K562 (cell line): ENCODE results near the gene PTGR1. TPM values are rescaled to one million over a fixed set of nuclear protein-coding genes. Genes with fewer than 3 reads are reported as not detected.
A peak's percentile ranks its signal among the peaks of the same experiment; 100 is the strongest.

ENCODE experiments used
- ATAC-seq: fragments of 200-7000 bp; cut with Tn5 transposase; 3 replicates; pipeline ENCODE4 v1.9.1; 2020; ENCODE audit warnings: moderate library complexity
- BruUV-seq: library from RNA; stranded (reverse); fragments of 400-500 nt; replicated peaks from 2 replicates; lab custom pipeline; 2021; lab: Mats Ljungman, UMichigan
- CTCF ChIA-PET: fragments of 300-600 bp; formaldehyde crosslinking; extraction: SDS; loops from one replicate; lab custom pipeline; 2021; ENCODE audit warnings: low intra/inter-chr PET ratio; lab: Yijun Ruan, JAX
- POLR2A ChIA-PET: fragments of 300-600, 350-650 bp; sonication (Branson Sonifier 250); formaldehyde crosslinking; extraction: SDS; loops from one replicate; lab custom pipeline; 2021; ENCODE audit warnings: antibody characterized with exemption, inconsistent platforms; lab: Yijun Ruan, JAX
- DNase-seq, 4 experiments: peaks; one replicate each; pipeline versions ENCODE4 v3.0.0 to v3.0.0-alpha.2; 2011 to 2018; ENCODE audit warnings: low spot score in 3 of 4, mixed read lengths in 3 of 4; ENCODE audit errors: extremely low read depth in 1 of 4
- FAIRE-seq: peaks from 2 replicates; lab custom pipeline; 2011; peaks lifted over from hg19 to GRCh38; lab: Jason Lieb, UNC
- H2AFZ ChIP-seq: 2 replicates; pipeline ENCODE4 v1.6.0; 2011; ENCODE audit warnings: low read depth, low read length, control low read depth, inconsistent platforms
- H3K27ac ChIP-seq: fragments of 200-600 bp; 3 replicates; pipeline ENCODE4 v1.8.0; 2011; ENCODE audit warnings: low read depth, mild to moderate bottlenecking, control low read depth, inconsistent platforms, low read length, moderate library complexity, mixed read lengths; ENCODE audit errors: extremely low read depth
- H3K27me3 ChIP-seq, 2 experiments: fragments of 300-600 bp in 1 of 2; 2 replicates in 1 of 2; 3 replicates in 1 of 2; pipeline versions ENCODE4 v1.6.0 to v1.8.0; 2011; ENCODE audit warnings: inconsistent platforms in 2 of 2, low read length in 2 of 2, mild to moderate bottlenecking in 1 of 2, mixed read lengths in 1 of 2, moderate library complexity in 1 of 2; ENCODE audit not compliant: control insufficient read depth in 2 of 2, insufficient read depth in 2 of 2
- H3K36me3 ChIP-seq: fragments of 300-600 bp; 3 replicates; pipeline ENCODE4 v1.8.0; 2011; ENCODE audit warnings: mild to moderate bottlenecking, low read length, inconsistent platforms; ENCODE audit not compliant: control insufficient read depth, insufficient read depth
- H3K4me1 ChIP-seq, 2 experiments: fragments of 200-600 bp in 1 of 2; replicated peaks in 1 of 2; 2 replicates in 1 of 2; 3 replicates in 1 of 2; pipeline versions ENCODE4 v1.5.1 to v1.8.0; 2011; ENCODE audit warnings: inconsistent platforms in 2 of 2, low read length in 2 of 2, mild to moderate bottlenecking in 1 of 2, mixed read lengths in 1 of 2, moderate library complexity in 1 of 2; ENCODE audit not compliant: control insufficient read depth in 2 of 2, insufficient read depth in 2 of 2
- H3K4me2 ChIP-seq: 2 replicates; pipeline ENCODE4 v1.6.1; 2011; ENCODE audit warnings: low read length, control low read depth, inconsistent platforms, mixed read lengths; ENCODE audit not compliant: insufficient read depth
- H3K4me3 ChIP-seq: fragments of 200-600 bp; sonication (generic), shearing (Covaris generic); 2 replicates; pipeline ENCODE4 v1.5.1; 2016; ENCODE audit warnings: control low read depth, inconsistent platforms
- H3K79me2 ChIP-seq: fragments of 200-600 bp; 3 replicates; pipeline ENCODE4 v1.8.0; 2011; ENCODE audit warnings: low read length, inconsistent platforms; ENCODE audit not compliant: control insufficient read depth, insufficient read depth
- H3K9ac ChIP-seq, 2 experiments: 2 replicates each; pipeline versions ENCODE4 v1.6.0 to v1.6.1; 2011; ENCODE audit warnings: low read depth in 2 of 2, low read length in 2 of 2, control low read depth in 1 of 2, inconsistent platforms in 1 of 2, mild to moderate bottlenecking in 1 of 2, mixed read lengths in 1 of 2; ENCODE audit not compliant: insufficient read depth in 1 of 2
- H3K9me1 ChIP-seq: one replicate; pipeline ENCODE4 v1.6.0; 2011; ENCODE audit warnings: inconsistent platforms, mild to moderate bottlenecking, low read length, moderate library complexity; ENCODE audit not compliant: control insufficient read depth, insufficient read depth
- H3K9me3 ChIP-seq: replicated peaks from 2 replicates; pipeline ENCODE4 v1.5.1; 2011; ENCODE audit warnings: low read depth, low read length, inconsistent platforms; ENCODE audit not compliant: control insufficient read depth, insufficient read depth
- H4K20me1 ChIP-seq: replicated peaks from 2 replicates; pipeline ENCODE4 v1.6.1; 2011; ENCODE audit warnings: low read length, inconsistent platforms, mixed read lengths; ENCODE audit not compliant: control insufficient read depth, insufficient read depth
- AFF1 ChIP-seq, 2 experiments: fragments of 450-650 bp; IDR thresholded peaks; 2 replicates each; pipeline ENCODE4 v1.6.1; 2018; ENCODE audit warnings: mild to moderate bottlenecking in 2 of 2, low read depth in 1 of 2; ENCODE audit not compliant: partially characterized antibody in 2 of 2
- CBX5 ChIP-seq: IDR thresholded peaks from 2 replicates; pipeline ENCODE4 v1.6.1; 2014; ENCODE audit warnings: low read depth, borderline replicate concordance
- NFXL1 ChIP-seq: fragments of 450-650 bp; formaldehyde crosslinking; IDR thresholded peaks from 2 replicates; pipeline ENCODE4 v1.4.0; 2021; ENCODE audit warnings: mild to moderate bottlenecking
- OTX1 ChIP-seq: fragments of 450-650 bp; formaldehyde crosslinking; IDR thresholded peaks from 2 replicates; pipeline ENCODE4 v1.4.0; 2022; ENCODE audit warnings: mild to moderate bottlenecking
- RBM17 ChIP-seq: fragments of 200-400 bp; formaldehyde crosslinking; IDR thresholded peaks from 2 replicates; pipeline ENCODE4 v1.6.1; 2017; ENCODE audit warnings: low read depth, mild to moderate bottlenecking, low read length, borderline replicate concordance
- ZNF174 ChIP-seq: fragments of 250-450 bp; sonication (Bioruptor Pico); IDR thresholded peaks from 2 replicates; pipeline ENCODE4 v1.4.0; 2020; ENCODE audit warnings: mild to moderate bottlenecking
- ZNF184 ChIP-seq: sonication (generic); formaldehyde crosslinking; IDR thresholded peaks from 2 replicates; pipeline ENCODE4 v1.5.0; 2020; ENCODE audit warnings: missing genetic modification reagents
- ZNF239 ChIP-seq: fragments of 250-450 bp; sonication (Bioruptor Pico); IDR thresholded peaks from 2 replicates; pipeline ENCODE4 v1.4.0; 2020; ENCODE audit warnings: mild to moderate bottlenecking
- ZNF561 ChIP-seq: fragments of 450-650 bp; formaldehyde crosslinking; conservative IDR thresholded peaks from 2 replicates; pipeline ENCODE4 v1.4.0; 2020; ENCODE audit warnings: mild to moderate bottlenecking, moderate library complexity
- WGBS: fragments of 100-300 bp; shearing (Covaris generic); methylation state at CpG from one replicate; pipeline ENCODE4 v1.1.6; 2016; ENCODE audit warnings: low coverage, mixed read lengths; ENCODE audit not compliant: insufficient coverage; ENCODE audit errors: missing lambda C conversion rate; 5-methylcytosine and 5-hydroxymethylcytosine counted together
- in situ Hi-C: fragments of 300-500 bp; cut with MboI; formaldehyde crosslinking; loops from 4 replicates; pipeline ENCODE4 v1.15.0; 2018; ENCODE audit warnings: inconsistent platforms, mixed read lengths
- intact Hi-C: fragments of 100-400 bp; cut with micrococcal nuclease; formaldehyde crosslinking; loops from 2 replicates; pipeline ENCODE4 v1.14.2; 2022
- polyA plus RNA-seq, 8 experiments: library from polyadenylated mRNA; depleted of rRNA in 4 of 8; stranded (reverse) in 5 of 8; unstranded in 3 of 8; fragments of >200 nt; fragmentation: Nextera tagmentation in 2 of 8; fragmentation: Illumina TruSeq in 1 of 8; extraction: Ambion mirVana in 2 of 8; extraction: Trizol in 1 of 8; gene quantifications; 2 replicates each; pipeline versions ENCODE4 v1.2.1 to v1.2.3, GENCODE V29; 2011 to 2014; ENCODE audit warnings: inconsistent platforms in 1 of 8, missing spikeins in 1 of 8
- total RNA-seq, 7 experiments: library from RNA; depleted of rRNA in 6 of 7; stranded (reverse); fragments of >200 nt in 6 of 7; fragmentation: Illumina TruSeq in 2 of 7; extraction: Trizol in 2 of 7; gene quantifications; 2 replicates each; pipeline versions ENCODE4 v1.2.1 to v1.2.3, GENCODE V29; 2011 to 2021; ENCODE audit warnings: low replicate concordance in 1 of 7
- TF ChIP-seq, protein P1 (sequence below), 2 experiments: fragments of 450-650 bp; conservative IDR thresholded peaks; 2 replicates each; pipeline ENCODE4 v1.6.1; 2017; ENCODE audit warnings: mild to moderate bottlenecking in 2 of 2, moderate library complexity in 2 of 2

The PTGR1 gene
- total and polyA plus RNA-seq, 9 of the 15 experiments (the other 6 are each of a cell fraction or from before 2014, with no cell fraction given), result 0.22 TPM; not detected in 8

DNA sequence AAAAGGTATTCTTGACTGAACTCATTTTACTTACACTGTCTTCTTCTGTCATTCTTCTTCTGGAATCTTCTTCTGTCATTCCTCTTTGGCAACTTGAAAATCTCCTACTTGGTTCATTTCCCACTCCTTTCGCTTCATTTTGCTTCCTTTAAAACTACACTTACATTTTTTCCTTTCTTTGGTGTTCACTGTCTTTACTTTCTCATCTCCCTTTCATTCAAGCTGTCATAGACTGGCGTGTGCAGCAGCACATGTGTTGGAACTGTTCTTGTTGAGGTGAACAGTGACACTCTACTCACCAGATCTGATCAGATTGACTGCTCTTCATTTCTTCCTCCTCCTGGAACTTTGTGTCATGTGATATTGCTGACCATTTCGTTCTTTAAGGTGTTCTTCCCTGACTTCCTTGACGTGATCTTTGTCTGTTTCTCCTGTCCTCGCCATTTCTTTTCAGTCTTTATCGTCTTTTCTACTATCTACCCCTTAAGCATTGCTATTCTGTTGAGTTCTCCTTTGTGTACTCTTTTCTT is 38.0 kb upstream of the PTGR1 start (continued):
- TF ChIP-seq, protein P1, sequence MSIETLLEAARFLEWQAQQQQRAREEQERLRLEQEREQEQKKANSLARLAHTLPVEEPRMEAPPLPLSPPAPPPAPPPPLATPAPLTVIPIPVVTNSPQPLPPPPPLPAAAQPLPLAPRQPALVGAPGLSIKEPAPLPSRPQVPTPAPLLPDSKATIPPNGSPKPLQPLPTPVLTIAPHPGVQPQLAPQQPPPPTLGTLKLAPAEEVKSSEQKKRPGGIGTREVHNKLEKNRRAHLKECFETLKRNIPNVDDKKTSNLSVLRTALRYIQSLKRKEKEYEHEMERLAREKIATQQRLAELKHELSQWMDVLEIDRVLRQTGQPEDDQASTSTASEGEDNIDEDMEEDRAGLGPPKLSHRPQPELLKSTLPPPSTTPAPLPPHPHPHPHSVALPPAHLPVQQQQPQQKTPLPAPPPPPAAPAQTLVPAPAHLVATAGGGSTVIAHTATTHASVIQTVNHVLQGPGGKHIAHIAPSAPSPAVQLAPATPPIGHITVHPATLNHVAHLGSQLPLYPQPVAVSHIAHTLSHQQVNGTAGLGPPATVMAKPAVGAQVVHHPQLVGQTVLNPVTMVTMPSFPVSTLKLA (conservative IDR thresholded peaks at IDR 0.05), result peak; percentile 20 to 49; a peak in 1 of 4 replicates
- no peak for TF ChIP-seq RBM17
- no peak for TF ChIP-seq ZNF239 (CRISPR knock-in tag)
- no peak for TF ChIP-seq ZNF174 (CRISPR knock-in tag)
- TF ChIP-seq ZNF561, result no peak
- TF ChIP-seq NFXL1 (CRISPR knock-in tag), result no peak

- TF ChIP-seq AFF1 (IDR thresholded peaks at IDR 0.05; ENCODE audit: low read depth in 1 of 2, partially characterized antibody in 2 of 2), result no peak
- TF ChIP-seq OTX1 (CRISPR knock-in tag), result no peak
- no peak for TF ChIP-seq ZNF184
- TF ChIP-seq CBX5, result no peak
- TF ChIP-seq, all 486 proteins: peak for 0
- FAIRE-seq (no peak), ATAC-seq (no peak), DNase-seq (no peak)
- H3K36me3 ChIP-seq, result peaks cover 33% of the 10 kb centered on the region; the same call in 2 of the 3 replicates
- no peak overlapping the region for H2AFZ ChIP-seq
- no peak overlapping the region for H3K27ac ChIP-seq
- no peak overlapping the region for H3K9ac ChIP-seq
- H3K4me1 ChIP-seq, result peaks cover 6 to 35% of the 10 kb centered on the region in 2 experiments
- no peaks in the 10 kb centered on the region for H3K9me3 ChIP-seq
- intact Hi-C loops, result loop anchor here (5.0 to 10.0 kb wide), 2 partner anchors 43 to 150 kb away; partner anchors contain the start of gene ECPAS
- CTCF ChIA-PET, result no interaction called here
- BruUV-seq, result no TSS peak
- H3K79me2 ChIP-seq, result peaks cover 92% of the 10 kb centered on the region
- H3K9me1 ChIP-seq, result peaks cover 13% of the 10 kb centered on the region
- WGBS, result 73% methylated on average over 1 of the region's 1 CpG
- in situ Hi-C loops, result no loop called here
- no peak overlapping the region for H3K4me3 ChIP-seq
- POLR2A ChIA-PET, result no interaction called here
- H4K20me1 ChIP-seq, result peaks cover 12% of the 10 kb centered on the region
- H3K27me3 ChIP-seq, result no peaks in the 10 kb centered on the region
- H3K4me2 ChIP-seq, result no peak overlapping the region
Observed at GRCh38 chr9:111634860-111635259, 35.4 kb upstream of the PTGR1 start.
